ENCODE measurements around the gene ATP8B3. TPM values are rescaled to one million over a fixed set of nuclear protein-coding genes. Genes with fewer than 3 reads are reported as not detected.

Gene ATP8B3
- total RNA-seq, 2 donors from 2014 or later = 0.52 TPM; not detected in 1

- 0 to 1% methylated on average over 44 to 47 of the region's 47 CpGs for WGBS, 2 donors
- intact Hi-C loops (cut with DNase I) = no loop called here
- peak; percentile 87 to 97 (median 92) for DNase-seq
- Histone ChIP-seq H3K9me3 (no peaks in the 10 kb centered on the region), H3K27ac (peak overlapping the region in 3 of 4 donors; percentile 19 to 82 (median 59)), H3K36me3 (replicated peaks in 1 of 2; ENCODE audit: insufficient read depth in 1 of 2, low read depth in 2 of 2) (peaks cover 8 to 17% of the 10 kb centered on the region in 2 donors), H3K4me3 (peak overlapping the region in 1 of 2 donors; percentile 28), H3K27me3 (no peaks in the 10 kb centered on the region), H3K4me1 (peaks cover 22% of the 10 kb centered on the region)
- TF ChIP-seq, protein P1, sequence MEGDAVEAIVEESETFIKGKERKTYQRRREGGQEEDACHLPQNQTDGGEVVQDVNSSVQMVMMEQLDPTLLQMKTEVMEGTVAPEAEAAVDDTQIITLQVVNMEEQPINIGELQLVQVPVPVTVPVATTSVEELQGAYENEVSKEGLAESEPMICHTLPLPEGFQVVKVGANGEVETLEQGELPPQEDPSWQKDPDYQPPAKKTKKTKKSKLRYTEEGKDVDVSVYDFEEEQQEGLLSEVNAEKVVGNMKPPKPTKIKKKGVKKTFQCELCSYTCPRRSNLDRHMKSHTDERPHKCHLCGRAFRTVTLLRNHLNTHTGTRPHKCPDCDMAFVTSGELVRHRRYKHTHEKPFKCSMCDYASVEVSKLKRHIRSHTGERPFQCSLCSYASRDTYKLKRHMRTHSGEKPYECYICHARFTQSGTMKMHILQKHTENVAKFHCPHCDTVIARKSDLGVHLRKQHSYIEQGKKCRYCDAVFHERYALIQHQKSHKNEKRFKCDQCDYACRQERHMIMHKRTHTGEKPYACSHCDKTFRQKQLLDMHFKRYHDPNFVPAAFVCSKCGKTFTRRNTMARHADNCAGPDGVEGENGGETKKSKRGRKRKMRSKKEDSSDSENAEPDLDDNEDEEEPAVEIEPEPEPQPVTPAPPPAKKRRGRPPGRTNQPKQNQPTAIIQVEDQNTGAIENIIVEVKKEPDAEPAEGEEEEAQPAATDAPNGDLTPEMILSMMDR (IDR thresholded peaks at IDR 0.05) = peak; percentile 14 to 54 (median 42)
- TF ChIP-seq POLR2A (IDR thresholded peaks at IDR 0.05) = peak in 2 of 3 donors; percentile 36 to 55
- ATAC-seq = peak; percentile 84
Measured at GRCh38 chr19:1812426-1813191, 533 bp upstream of the ATP8B3 start.

DNA sequence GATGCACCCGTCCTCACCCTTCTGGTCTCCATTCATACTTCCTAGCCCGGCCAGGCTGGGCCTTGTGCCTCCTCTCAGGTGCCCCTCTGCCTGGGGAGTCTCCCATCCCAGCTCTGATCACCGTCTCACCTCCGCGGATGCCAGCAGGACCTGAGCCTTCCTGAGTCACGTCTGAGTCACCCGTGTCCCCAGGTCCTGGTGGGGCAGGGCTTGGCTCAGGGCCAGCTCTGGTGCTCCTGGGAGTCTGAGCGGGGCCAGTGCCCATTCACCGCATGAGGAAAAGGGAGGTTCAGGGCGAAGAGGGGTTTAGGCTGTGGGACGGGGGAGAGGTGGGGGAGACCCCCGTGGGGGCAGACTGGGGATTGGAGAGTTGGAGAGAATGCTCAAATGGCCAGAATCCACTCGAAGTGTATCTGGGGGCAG, 593 bp downstream of the ATP8B3 start:
- no peaks in the 10 kb centered on the region for H3K27me3 ChIP-seq
- peak; percentile 72 to 93 (median 79) for DNase-seq
- 17 to 19% methylated on average over 9 to 13 of the region's 13 CpGs for WGBS, 2 donors
- H3K36me3 ChIP-seq (replicated peaks in 1 of 2; ENCODE audit: insufficient read depth in 1 of 2, low read depth in 2 of 2) = peaks cover 6 to 8% of the 10 kb centered on the region in 2 donors
- TF ChIP-seq, protein P1 (IDR thresholded peaks at IDR 0.05) = no peak
- no peak for TF ChIP-seq POLR2A (IDR thresholded peaks at IDR 0.05)
- peak overlapping the region in 1 of 2 donors; percentile 4 for H3K4me3 ChIP-seq
- ATAC-seq = peak; percentile 26
- H3K9me3 ChIP-seq = no peaks in the 10 kb centered on the region
- intact Hi-C loops (cut with DNase I) = no loop called here
- peaks cover 22% of the 10 kb centered on the region for H3K4me1 ChIP-seq
- peak overlapping the region in 3 of 4 donors; percentile 19 to 82 (median 36) for H3K27ac ChIP-seq

DNA sequence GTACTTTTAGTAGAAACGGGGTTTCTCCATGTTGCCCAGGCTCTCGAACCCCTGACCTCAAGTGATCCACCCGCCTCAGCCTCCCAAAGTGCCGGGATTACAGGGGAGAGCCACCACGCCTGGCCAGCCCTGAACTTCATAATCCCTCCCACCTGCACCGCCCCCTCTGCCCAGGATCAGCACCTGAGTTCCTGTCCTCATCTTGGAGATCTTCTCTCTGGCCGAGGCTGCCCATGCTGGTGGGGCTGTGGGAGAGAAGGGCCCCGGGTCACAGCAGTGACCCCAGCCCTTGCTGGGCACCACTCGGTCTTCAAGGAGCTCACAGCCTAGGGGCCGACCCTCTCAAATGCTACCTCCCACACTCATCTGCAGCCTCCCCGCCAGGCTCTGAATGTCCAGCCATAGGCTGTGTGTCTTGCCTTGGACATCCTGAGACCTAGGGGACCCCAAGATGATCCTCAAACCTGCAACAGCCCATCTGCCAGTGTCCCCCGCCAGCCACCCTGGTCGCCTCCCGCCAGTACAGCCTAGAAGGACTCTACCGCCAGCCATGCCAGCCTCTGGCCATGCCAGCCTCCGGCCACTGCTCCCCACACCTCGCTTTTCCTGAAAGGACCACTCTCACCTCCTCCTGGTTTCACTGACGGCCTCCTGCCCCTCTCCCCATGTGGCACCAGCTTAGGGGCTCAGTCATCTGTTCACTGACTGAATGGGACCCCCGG, 1.5 kb downstream of the ATP8B3 start:
- Histone ChIP-seq H3K9me3 (no peaks in the 10 kb centered on the region), H3K36me3 (replicated peaks in 1 of 2; ENCODE audit: insufficient read depth in 1 of 2, low read depth in 2 of 2) (peaks cover 0 to under 1% of the 10 kb centered on the region in 2 donors), H3K27me3 (no peaks in the 10 kb centered on the region), H3K27ac (peak overlapping the region in 1 of 4 donors; percentile 36), H3K4me3 (no peak overlapping the region), H3K4me1 (peaks cover 22% of the 10 kb centered on the region)
- ATAC-seq (no peak), DNase-seq (no peak)
- intact Hi-C loops (cut with DNase I) = no loop called here
- TF ChIP-seq POLR2A (IDR thresholded peaks at IDR 0.05) = no peak
- TF ChIP-seq, protein P1 (IDR thresholded peaks at IDR 0.05) = no peak
- 81 to 85% methylated on average over 16 to 19 of the region's 19 CpGs for WGBS, 2 donors

DNA sequence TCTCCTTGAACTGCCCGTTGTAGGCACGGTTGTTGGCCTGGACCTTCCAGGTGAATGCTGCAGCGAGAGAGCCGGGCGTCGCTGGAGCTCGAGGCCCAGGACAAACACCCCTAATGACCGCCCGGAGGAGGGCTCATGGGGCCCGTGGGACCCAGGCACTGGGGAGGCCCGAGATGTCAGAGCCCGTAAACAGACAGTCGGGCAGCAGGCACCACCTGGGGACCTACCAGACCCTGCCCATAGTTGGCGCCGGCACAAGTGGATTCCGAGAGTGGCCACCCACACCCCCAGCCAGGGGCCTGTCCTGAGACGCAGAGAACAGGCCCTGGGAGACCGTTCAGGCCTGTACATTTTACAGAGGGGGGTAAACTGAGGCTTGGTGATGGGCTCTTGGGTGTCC, 2.4 kb downstream of the ATP8B3 start:
- DNase-seq = no peak
- ATAC-seq = no peak
- intact Hi-C loops (cut with DNase I) = no loop called here
- 31 to 67% methylated on average over 3 to 16 of the region's 18 CpGs for WGBS, 2 donors
- Histone ChIP-seq H3K36me3 (replicated peaks in 1 of 2; ENCODE audit: insufficient read depth in 1 of 2, low read depth in 2 of 2) (no peaks in the 10 kb centered on the region), H3K4me1 (peaks cover 22% of the 10 kb centered on the region), H3K27ac (no peak overlapping the region), H3K4me3 (no peak overlapping the region), H3K9me3 (no peaks in the 10 kb centered on the region), H3K27me3 (no peaks in the 10 kb centered on the region)
- TF ChIP-seq, protein P1 (IDR thresholded peaks at IDR 0.05) = no peak
- TF ChIP-seq POLR2A (IDR thresholded peaks at IDR 0.05) = no peak
